Gastrocnemius medialis (tissue), 4 donors: Measurements from ENCODE around the gene PGPEP1.

ENCODE experiments used
- CTCF ChIP-seq, 5 experiments: fragments of 450-650 bp in 3 of 5; fragments of 200-600 bp in 2 of 5; sonication (generic) in 2 of 5; IDR thresholded peaks in 4 of 5; conservative IDR thresholded peaks in 1 of 5; 1 replicate in 4 of 5; 2 replicates in 1 of 5; pipeline ENCODE4 v1.5.1; 2016 to 2019; ENCODE audit warnings: antibody characterized with exemption in 5 of 5, mild to moderate bottlenecking in 3 of 5, moderate library complexity in 3 of 5
- POLR2A ChIP-seq, 2 donors: fragments of 450-650 bp; IDR thresholded peaks; one replicate each; pipeline ENCODE4 v1.6.1; 2017; ENCODE audit warnings: antibody characterized with exemption in 2 of 2, mild to moderate bottlenecking in 2 of 2, moderate library complexity in 2 of 2

- TF ChIP-seq CTCF (IDR thresholded peaks at IDR 0.05 in 4 of 5, conservative IDR thresholded peaks at IDR 0.05 in 1 of 5), result peak; percentile 96 to 100 (median 99)
- peak in 1 of 2 donors; percentile 15 for TF ChIP-seq POLR2A (IDR thresholded peaks at IDR 0.05)
Observed at GRCh38 chr19:18388100-18388959, 47.9 kb downstream of the PGPEP1 start.
